Immature natural killer cell (primary cell): ENCODE data around the gene C19orf73. TPM values are rescaled to one million over a fixed set of nuclear protein-coding genes. Genes with fewer than 3 reads are reported as not detected.
A peak's percentile ranks its signal among the peaks of the same experiment; 100 is the strongest.
"Not testable (repeated sequence)": the region's sequence is repeated elsewhere in the genome, so short reads cannot be mapped to it uniquely, and the experiment has no call there.

Experiments used
- DNase-seq, 3 donors: peaks; one replicate each; pipeline ENCODE4 v3.0.0; 2022; ENCODE audit warnings: mixed read lengths in 1 of 3
- H3K27ac Mint-ChIP-seq, 6 donors: one replicate each; pipeline ENCODE4 v1.8.0; 2020; ENCODE audit warnings: mixed read lengths in 6 of 6, mild to moderate bottlenecking in 5 of 6, inconsistent platforms in 4 of 6, moderate library complexity in 3 of 6
- H3K27me3 Mint-ChIP-seq, 3 donors: one replicate each; pipeline ENCODE4 v1.8.0; 2020 to 2021; ENCODE audit warnings: low read depth in 3 of 3, mild to moderate bottlenecking in 3 of 3, mixed read lengths in 3 of 3, moderate library complexity in 3 of 3, inconsistent platforms in 1 of 3
- H3K36me3 Mint-ChIP-seq, 3 donors: one replicate each; pipeline ENCODE4 v1.8.0; 2020; ENCODE audit warnings: mixed read lengths in 3 of 3, inconsistent platforms in 2 of 3, mild to moderate bottlenecking in 2 of 3
- H3K4me1 Mint-ChIP-seq, 2 donors: one replicate each; pipeline ENCODE4 v1.8.0; 2020; ENCODE audit warnings: inconsistent platforms in 2 of 2, mild to moderate bottlenecking in 2 of 2, mixed read lengths in 2 of 2, moderate library complexity in 1 of 2
- H3K4me3 Mint-ChIP-seq, 5 donors: one replicate each; pipeline ENCODE4 v1.8.0; 2020; ENCODE audit warnings: mild to moderate bottlenecking in 5 of 5, mixed read lengths in 5 of 5, inconsistent platforms in 3 of 5, moderate library complexity in 3 of 5
- H3K9me3 Mint-ChIP-seq, 6 donors: one replicate each; pipeline ENCODE4 v1.8.0; 2020; ENCODE audit warnings: mild to moderate bottlenecking in 6 of 6, mixed read lengths in 6 of 6, inconsistent platforms in 4 of 6, moderate library complexity in 3 of 6
- polyA plus RNA-seq, 3 donors: library from polyadenylated mRNA; unstranded; fragments of 300-500 nt; fragmentation: Illumina TruSeq; gene quantifications; one replicate each; pipeline ENCODE4 v1.2.3, GENCODE V29; 2021

The C19orf73 gene
- polyA plus RNA-seq, 3 donors from 2014 or later = 2.6 to 5.5 (median 3.6) TPM

DNA sequence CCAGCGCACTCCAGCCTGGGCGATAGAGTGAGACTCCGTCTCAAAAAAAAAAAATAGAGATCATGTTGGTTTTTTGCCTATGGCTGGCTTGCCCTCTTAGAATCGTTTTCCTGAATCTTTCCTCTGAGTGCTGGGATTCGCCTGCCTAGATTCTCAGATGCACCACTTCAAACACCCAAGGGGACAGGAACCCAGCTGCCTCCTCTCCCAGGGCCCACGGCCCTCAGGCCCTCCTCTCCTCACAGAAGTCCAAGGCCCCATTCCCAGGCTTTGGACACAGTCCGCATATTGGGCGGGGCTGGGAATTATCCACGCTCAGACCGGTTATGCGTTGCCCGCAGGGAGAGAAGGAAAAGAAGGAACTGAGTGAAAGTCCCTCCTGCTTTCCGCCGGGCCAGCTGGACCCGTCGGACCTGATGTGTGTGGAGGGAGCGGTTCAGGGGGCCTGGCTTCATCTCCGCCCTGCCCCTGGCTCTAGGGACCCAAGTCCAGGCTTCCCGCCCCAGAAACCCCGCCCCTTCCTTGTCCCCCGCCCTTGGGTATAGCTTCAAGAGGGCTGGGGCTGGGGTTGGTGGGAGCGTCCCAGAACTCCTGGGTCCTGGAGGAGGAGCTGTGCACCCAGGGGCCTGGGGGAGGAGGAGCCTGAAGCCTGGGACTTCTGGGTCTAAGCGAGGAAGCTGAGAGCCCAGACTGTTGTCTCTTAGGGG, 6.2 kb upstream of the C19orf73 start:
- Mint-ChIP-seq H3K27ac (no peak overlapping the region), H3K36me3 (peaks cover 0 to 3% (median 0%) of the 10 kb centered on the region in 3 donors), H3K9me3 (no peaks in the 10 kb centered on the region), H3K27me3 (peaks cover 0 to 9% (median 2%) of the 10 kb centered on the region in 3 donors), H3K4me1 (peaks cover 20 to 23% of the 10 kb centered on the region in 2 donors), H3K4me3 (no peak overlapping the region)
- DNase-seq = no peak

DNA sequence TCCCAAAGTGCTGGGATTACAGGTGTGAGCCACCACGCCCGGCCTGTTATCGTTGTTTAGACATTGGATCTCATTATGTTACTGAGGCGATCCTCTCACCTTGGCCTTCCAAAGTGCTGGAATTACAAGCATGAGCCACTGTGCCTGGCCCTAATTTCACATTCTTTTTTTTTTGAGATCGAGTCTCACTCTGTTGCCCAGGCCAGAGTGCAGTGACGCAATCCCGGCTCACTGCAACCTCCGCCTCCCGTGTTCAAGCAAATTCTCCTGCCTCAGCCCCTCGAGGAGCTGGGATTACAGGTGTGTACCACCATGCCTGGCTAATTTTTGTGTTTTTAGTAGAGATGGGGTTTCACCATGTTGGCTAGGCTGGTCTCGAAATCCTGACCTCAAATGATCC, 4.3 kb upstream of the C19orf73 start:
- H3K4me1 Mint-ChIP-seq = peaks cover 16 to 17% of the 10 kb centered on the region in 2 donors

DNA sequence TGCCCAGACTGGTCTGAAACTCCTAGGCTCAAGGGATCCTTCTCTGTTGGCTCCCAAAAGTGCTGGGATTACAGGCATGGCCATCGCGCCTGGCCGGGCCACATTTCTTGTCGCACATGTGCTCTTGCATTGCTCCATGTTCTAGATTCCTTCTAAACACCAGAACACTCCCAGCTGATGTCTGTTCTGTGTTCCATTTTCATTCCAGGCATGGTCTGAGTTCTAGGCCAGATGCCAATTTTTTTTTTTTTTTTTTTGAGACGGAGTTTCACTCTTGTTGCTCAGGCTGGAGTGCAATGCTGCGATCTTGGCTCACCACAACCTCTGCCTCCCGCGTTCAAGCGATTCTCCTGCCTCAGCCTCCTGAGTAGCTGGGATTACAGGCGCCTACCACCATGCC, 2.9 kb upstream of the C19orf73 start:
- not testable (repeated sequence) for H3K9me3 Mint-ChIP-seq, H3K36me3 Mint-ChIP-seq, DNase-seq, H3K27ac Mint-ChIP-seq
- Mint-ChIP-seq H3K4me1 (peaks cover 22 to 26% of the 10 kb centered on the region in 2 donors), H3K4me3 (peak overlapping the region in 1 of 5 donors; percentile 25), H3K27me3 (peaks cover 0 to 12% (median 2%) of the 10 kb centered on the region in 3 donors)

More for the DNA sequence above, 4.3 kb upstream of the C19orf73 start:
- not testable (repeated sequence) for H3K27ac Mint-ChIP-seq, H3K36me3 Mint-ChIP-seq, DNase-seq, H3K9me3 Mint-ChIP-seq, H3K4me3 Mint-ChIP-seq
- peaks cover 0 to 14% (median 2%) of the 10 kb centered on the region in 3 donors for H3K27me3 Mint-ChIP-seq

DNA sequence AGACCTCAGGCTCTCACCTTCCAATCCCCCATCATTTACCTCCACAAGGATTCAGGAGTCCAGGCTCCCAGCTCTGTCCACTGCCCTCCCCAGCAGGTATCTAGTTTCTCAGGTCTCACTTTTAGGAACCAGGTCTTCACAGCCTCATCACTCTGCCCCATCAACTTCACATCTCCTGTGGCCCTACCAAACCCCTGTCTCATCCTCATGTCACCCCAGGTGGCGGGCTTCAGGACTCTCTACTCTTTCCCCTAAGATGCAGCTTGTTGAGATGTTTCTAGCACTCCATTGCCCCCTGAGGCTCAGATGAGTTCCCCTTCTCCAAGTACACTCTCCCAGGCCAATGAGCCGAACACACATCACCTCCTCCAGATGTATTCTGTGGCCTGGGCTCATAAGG, 1.9 kb upstream of the C19orf73 start:
- peaks cover 0 to 3% (median 0%) of the 10 kb centered on the region in 3 donors for H3K36me3 Mint-ChIP-seq
- H3K27me3 Mint-ChIP-seq = peaks cover 0 to 12% (median 2%) of the 10 kb centered on the region in 3 donors
- peak overlapping the region; percentile 69 to 84 (median 74) for H3K4me3 Mint-ChIP-seq
- no peaks in the 10 kb centered on the region for H3K9me3 Mint-ChIP-seq
- peaks cover 25 to 34% of the 10 kb centered on the region in 2 donors for H3K4me1 Mint-ChIP-seq
- H3K27ac Mint-ChIP-seq = peak overlapping the region in 2 of 6 donors; percentile 25 to 27
- no peak for DNase-seq

DNA sequence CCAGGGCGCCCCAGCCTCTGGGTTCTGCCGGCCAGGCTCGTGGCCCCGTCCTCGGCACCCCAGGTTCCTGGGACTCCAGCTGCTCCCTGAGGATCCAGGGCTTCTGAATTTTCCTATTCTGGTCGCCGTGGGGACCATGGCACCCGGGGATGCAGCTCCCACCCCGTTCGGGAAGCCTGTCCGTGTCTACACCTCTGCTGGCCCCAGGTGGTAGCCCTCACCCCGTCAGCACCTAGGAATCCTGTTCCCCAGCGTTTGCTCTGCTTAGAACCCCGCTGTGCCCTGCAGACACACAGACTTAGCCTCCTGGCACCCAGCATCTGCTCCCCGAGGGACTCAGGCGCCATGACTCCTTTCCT, 1.4 kb upstream of the C19orf73 start:
- H3K9me3 Mint-ChIP-seq = no peaks in the 10 kb centered on the region
- peaks cover 0 to 3% (median 0%) of the 10 kb centered on the region in 3 donors for H3K36me3 Mint-ChIP-seq
- peak overlapping the region in 2 of 6 donors; percentile 25 to 27 for H3K27ac Mint-ChIP-seq
- H3K4me3 Mint-ChIP-seq = peak overlapping the region; percentile 69 to 84 (median 74)
- peaks cover 25 to 36% of the 10 kb centered on the region in 2 donors for H3K4me1 Mint-ChIP-seq
- no peak for DNase-seq
- H3K27me3 Mint-ChIP-seq = peaks cover under 1 to 12% (median 2%) of the 10 kb centered on the region in 3 donors

DNA sequence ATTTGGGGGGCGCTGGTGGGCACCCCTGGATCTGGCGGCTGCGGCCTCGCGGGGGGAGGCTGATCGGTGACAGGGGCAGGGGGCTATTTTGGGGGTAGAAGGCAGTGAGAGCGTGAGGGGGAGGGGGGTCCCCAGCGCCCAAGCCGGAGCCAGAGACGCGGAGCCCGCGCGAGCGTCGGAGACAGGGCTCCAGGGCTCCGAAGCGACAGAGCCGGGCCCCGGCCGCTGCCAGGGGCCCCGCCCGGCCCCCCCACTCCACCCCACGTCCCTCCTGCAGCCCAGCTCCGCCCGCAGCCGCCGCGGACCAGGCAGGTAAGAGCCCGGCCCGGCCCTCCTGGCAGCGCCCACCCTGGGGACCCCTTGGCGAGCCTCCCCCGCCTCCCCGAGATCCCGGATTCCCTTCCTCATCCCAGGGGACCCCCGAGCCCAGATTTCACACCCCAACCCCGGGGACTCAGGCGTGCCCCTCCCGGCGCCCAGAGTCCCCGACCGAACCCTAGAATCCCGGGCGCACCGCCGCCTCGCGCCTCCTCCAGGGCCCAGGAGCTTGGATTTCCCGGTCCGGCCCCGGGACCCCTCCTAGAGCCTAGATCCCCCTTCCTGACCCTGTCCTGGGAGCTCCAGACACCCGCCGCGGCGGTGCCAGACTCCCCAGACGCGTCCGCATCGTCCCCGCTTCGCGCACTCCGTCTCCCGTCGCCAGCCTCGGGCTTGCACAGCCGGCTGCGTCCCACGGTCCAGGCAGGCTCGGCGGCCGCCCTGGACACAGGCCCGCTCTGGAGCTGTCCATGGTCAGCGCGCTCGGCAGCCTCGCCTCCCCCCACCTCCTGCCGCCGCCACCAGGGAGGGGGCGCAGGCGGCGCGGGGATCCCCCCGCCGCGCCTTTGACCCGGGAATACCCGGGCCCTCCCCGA, 725 bp upstream of the C19orf73 start, which contains the start of gene PPFIA3:
PPFIA3 (plus strand) TSS at position 134 of the 914 bp plus-strand sequence. CDS start 8,330 bp downstream, outside the sequence.
- peaks cover 29 to 40% of the 10 kb centered on the region in 2 donors for H3K4me1 Mint-ChIP-seq

DNA sequence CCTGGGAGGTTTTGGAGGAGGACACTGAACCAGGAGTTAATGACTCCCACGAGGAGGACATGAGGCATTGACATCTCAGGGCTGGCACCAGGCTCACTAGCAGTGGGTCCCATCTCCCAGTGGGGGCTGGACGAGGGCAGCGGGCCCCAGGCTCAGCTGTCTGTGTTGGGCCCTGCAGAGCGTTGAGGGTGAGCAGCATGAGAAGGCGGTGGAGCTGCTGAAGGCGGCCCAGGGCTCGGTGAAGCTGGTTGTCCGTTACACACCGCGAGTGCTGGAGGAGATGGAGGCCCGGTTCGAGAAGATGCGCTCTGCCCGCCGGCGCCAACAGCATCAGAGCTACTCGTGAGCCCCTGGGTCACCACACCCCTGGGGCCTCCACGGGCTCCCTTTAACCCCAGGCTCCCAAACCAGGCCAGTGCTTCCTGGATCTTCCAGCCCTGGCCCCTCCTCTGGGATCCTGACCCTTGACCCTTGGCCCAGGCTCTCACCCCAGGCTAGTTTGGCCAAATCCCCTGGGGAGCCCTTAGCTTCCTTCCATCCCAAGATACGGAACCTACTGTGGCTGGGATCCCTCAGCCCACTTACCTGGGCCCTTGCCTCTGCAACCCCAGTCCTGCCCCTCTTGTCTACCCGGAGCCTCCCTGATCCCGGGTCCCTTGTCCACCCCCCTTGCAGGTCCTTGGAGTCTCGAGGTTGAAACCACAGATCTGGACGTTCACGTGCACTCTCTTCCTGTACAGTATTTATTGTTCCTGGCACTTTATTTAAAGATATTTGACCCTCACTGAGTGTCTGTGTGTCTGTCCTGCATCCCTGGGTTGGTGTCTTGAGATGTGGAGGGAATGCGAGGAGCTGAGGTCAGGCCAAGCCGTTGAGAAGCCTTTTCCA, 1.0 kb downstream of the C19orf73 start:
- Mint-ChIP-seq H3K4me1 (peaks cover 39 to 51% of the 10 kb centered on the region in 2 donors), H3K36me3 (peaks cover 0 to 3% (median 0%) of the 10 kb centered on the region in 3 donors), H3K9me3 (no peaks in the 10 kb centered on the region), H3K4me3 (peak overlapping the region; percentile 85 to 90 (median 88)), H3K27me3 (peaks cover 2 to 7% (median 2%) of the 10 kb centered on the region in 3 donors), H3K27ac (peak overlapping the region; percentile 87 to 94 (median 92))
- DNase-seq = no peak

More for the DNA sequence above, 725 bp upstream of the C19orf73 start, which contains the start of gene PPFIA3:
- Mint-ChIP-seq H3K9me3 (no peaks in the 10 kb centered on the region), H3K36me3 (peaks cover 0 to 3% (median 0%) of the 10 kb centered on the region in 3 donors), H3K27ac (peak within 1 kb of the TSS; percentile 87 to 94 (median 92)), H3K27me3 (peaks cover 2 to 12% (median 2%) of the 10 kb centered on the region in 3 donors), H3K4me3 (peak within 1 kb of the TSS; percentile 85 to 90 (median 88))
- DNase-seq = peak in 1 of 3 donors; percentile 25

DNA sequence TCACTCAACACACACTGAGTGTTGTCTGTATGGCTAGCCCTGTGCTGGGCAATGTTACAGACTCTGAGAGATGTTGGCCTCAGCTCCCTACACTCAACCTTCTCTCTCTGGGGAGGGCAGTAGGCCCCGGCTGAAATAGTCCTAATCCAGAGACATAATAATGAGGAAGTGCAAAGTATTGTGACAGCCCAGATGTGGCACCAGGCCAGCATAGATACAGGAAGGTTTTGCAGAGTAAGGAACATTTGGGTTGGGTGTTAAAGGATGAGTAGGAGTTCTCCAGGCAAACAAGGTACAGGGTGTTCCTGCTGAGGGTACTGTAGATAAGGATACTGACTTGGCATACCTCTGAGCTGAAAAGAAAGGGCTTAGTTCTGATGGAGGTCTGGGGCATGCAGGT, 2.4 kb downstream of the C19orf73 start:
- no peaks in the 10 kb centered on the region for H3K9me3 Mint-ChIP-seq
- H3K4me3 Mint-ChIP-seq = peak overlapping the region; percentile 56 to 72 (median 67)
- H3K4me1 Mint-ChIP-seq = peaks cover 39 to 51% of the 10 kb centered on the region in 2 donors
- no peaks in the 10 kb centered on the region for H3K36me3 Mint-ChIP-seq
- H3K27ac Mint-ChIP-seq = peak overlapping the region in 5 of 6 donors; percentile 11 to 75 (median 53)
- peaks cover 2 to 7% (median 2%) of the 10 kb centered on the region in 3 donors for H3K27me3 Mint-ChIP-seq
- DNase-seq = no peak

DNA sequence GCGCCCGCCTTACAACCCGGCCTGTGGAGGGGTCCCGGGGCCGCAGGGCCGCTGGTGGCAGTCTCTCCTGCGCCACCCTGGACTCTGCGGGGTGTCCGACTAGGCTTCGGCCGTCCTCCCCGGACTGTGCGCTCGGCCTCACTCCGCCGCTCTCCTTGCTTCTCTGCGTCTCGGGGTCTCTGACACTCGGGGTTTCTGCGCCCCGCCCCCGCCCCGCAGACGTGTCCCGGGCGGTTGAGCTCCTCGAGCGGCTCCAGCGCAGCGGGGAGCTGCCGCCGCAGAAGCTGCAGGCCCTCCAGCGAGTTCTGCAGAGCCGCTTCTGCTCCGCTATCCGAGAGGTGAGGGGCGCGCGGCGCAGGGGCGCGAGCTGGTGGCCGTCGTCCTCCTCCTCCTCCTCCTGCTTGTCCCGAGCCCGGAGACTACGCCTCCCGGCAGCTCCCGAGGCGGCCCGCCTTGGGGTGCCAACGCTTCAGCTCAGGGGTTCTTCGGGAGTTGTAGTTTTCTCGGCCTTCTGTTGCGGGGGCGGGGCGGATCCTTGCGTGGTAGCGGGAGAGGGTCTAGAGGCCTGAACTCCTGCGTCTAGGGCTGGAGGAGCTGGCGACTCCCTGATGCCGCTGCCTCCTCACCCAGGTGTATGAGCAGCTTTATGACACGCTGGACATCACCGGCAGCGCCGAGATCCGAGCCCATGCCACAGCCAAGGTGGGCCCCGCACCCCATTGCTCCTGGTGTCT, 4.1 kb downstream of the C19orf73 start:
- Mint-ChIP-seq H3K36me3 (no peaks in the 10 kb centered on the region), H3K4me1 (peaks cover 31 to 44% of the 10 kb centered on the region in 2 donors), H3K27ac (peak overlapping the region in 3 of 6 donors; percentile 42 to 75 (median 73)), H3K27me3 (peaks cover 0 to 7% (median 2%) of the 10 kb centered on the region in 3 donors), H3K4me3 (peak overlapping the region; percentile 75 to 94 (median 85)), H3K9me3 (no peaks in the 10 kb centered on the region)
- DNase-seq = no peak

DNA sequence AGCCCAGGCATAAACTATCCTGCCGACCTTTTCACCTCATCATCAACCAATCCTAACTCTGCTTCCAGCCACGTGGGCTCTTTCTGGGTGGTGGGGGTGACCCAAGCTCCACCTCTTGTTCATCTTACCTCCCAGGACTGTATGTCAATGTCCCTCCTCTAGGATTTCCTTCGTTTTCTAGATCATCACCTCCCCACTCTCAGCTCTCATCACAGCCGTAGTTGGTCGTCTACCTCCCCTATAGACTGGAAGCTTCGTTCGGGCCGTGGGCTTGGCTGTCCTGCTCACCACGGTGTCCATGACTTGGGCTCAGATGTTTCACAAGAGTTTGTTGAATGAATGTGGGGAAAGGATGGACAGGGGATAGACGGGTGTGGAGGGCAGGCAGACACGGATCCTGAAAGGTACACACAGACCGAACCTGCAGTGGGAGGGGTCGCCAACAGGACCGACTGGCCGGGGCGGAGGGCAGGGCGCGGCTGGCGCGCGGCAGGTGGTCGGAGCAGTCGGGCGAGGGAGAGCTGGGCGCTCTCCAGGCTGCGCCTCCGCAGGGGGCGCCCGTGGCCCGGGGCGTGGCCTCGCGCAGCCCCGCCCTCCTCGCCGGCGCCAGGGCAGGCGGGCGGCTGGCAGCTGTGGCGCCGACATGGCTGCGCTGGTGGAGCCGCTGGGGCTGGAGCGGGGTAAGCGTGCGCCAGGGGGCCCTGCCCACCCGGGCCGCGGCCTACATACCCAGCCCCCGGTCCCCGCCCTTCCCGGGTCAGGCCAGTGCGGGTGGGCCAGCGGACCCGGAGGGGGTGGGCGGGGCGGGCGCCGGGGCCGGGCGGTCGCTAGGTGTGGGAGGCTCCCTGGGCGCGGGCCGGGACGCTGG, 4.9 kb downstream of the C19orf73 start, which contains the start of gene LIN7B:
LIN7B (plus strand) TSS at position 609 of the 868 bp plus-strand sequence; CDS start at position 644, 35 bp downstream.
- Mint-ChIP-seq H3K27me3 (peaks cover under 1 to 6% (median 2%) of the 10 kb centered on the region in 3 donors), H3K9me3 (no peaks in the 10 kb centered on the region), H3K27ac (peak within 1 kb of the TSS in 5 of 6 donors; percentile 42 to 90 (median 86)), H3K4me1 (peaks cover 31 to 44% of the 10 kb centered on the region in 2 donors), H3K36me3 (peaks cover 0 to 2% (median under 1%) of the 10 kb centered on the region in 3 donors), H3K4me3 (peak within 1 kb of the TSS; percentile 80 to 94 (median 87))
- peak; percentile 80 to 86 (median 86) for DNase-seq

DNA sequence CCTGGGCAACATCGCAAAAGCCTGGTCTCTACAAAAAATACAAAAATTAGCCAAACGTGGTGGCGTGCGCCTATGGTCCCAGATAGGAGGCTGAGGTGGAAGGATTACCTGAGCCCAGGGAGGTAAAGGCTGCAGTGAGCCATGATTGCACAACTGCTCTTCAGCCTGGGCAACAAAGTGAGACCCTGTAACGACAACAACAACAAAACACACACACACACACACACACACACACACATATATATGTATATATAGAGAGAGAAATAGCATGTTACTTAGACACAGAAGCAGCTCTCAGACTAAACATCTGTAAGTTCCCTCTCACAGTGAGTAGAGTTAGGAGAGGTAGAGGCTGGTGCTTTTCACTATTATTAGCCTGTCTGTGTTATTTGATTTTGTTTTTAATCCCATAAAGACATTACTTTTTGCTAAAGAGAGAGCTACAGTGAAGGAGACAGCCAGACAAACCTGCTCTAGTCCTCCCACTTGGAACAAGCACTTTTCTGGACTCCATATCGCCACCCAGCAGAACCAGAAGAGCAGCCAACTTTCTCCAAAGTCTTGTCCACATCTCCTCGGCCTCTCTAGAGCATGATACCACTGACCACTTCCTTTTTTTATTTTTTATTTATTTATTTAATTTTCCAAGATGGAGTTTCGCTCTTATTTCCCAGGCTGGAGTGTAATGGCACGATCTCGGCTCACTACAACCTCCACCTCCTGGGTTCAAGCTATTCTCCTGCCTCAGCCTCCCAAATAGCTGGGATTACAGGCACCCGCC, 7.5 kb downstream of the C19orf73 start:
- no peak for DNase-seq
- Mint-ChIP-seq H3K27ac (no peak overlapping the region), H3K36me3 (peaks cover 10 to 18% (median 15%) of the 10 kb centered on the region in 3 donors), H3K27me3 (peaks cover 5 to 7% (median 6%) of the 10 kb centered on the region in 3 donors), H3K4me1 (peaks cover 15 to 21% of the 10 kb centered on the region in 2 donors), H3K9me3 (no peaks in the 10 kb centered on the region), H3K4me3 (peak overlapping the region in 1 of 5 donors; percentile 26)
